ENCODE data around the gene PGBD5.

DNA sequence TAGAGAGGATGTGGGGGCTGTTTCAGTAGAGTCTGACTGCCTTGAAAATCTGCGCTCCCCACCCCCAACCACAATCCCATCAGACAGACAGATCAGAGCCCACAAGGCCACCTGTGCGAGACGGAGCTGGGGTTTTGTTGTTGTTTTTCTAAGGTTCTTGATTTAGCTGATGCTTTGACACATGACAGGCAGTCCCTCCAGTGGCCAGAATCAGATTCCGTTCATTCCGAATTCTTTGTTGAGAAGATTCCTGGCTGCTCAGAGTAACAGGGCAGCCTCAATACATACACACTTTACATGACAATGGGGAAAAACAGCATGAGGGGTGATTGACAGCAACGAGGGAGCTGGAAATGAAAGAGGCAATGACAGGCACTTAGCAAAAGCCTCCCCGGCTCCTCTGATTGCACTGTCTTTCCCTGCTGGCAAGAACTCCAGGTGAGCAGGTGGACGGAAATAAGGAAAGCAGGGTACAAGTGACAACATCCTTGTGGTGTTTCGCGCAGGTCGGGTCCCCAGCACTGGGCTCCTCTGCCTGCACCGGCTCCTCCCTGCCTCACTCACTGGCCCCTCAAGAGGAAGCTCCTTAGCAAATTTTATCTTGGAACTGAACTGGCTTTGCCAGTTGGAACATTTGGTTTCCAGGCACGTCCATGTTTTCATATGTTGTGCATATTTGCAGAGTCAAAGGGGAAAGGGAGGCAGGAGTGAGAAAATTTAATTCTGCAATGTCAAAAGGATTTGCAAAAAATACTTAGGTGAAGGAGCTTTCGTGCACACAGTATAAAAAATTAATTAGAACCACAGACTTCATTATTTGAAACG, 148.7 kb downstream of the PGBD5 start:
- TF ChIP-seq, protein P1, sequence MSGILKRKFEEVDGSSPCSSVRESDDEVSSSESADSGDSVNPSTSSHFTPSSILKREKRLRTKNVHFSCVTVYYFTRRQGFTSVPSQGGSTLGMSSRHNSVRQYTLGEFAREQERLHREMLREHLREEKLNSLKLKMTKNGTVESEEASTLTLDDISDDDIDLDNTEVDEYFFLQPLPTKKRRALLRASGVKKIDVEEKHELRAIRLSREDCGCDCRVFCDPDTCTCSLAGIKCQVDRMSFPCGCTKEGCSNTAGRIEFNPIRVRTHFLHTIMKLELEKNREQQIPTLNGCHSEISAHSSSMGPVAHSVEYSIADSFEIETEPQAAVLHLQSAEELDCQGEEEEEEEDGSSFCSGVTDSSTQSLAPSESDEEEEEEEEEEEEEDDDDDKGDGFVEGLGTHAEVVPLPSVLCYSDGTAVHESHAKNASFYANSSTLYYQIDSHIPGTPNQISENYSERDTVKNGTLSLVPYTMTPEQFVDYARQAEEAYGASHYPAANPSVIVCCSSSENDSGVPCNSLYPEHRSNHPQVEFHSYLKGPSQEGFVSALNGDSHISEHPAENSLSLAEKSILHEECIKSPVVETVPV (CRISPR knock-in tag; IDR thresholded peaks at IDR 0.05) = no peak
- TF ChIP-seq TCF4 (CRISPR knock-in tag; IDR thresholded peaks at IDR 0.05; ENCODE audit: borderline replicate concordance) (no peak), RARB (CRISPR knock-in tag; IDR thresholded peaks at IDR 0.05) (no peak), OSR1 (CRISPR knock-in tag; IDR thresholded peaks at IDR 0.05) (no peak), ZFP3 (CRISPR knock-in tag; IDR thresholded peaks at IDR 0.05) (no peak), ZNF8 (CRISPR knock-in tag; IDR thresholded peaks at IDR 0.05) (no peak), ZFP30 (CRISPR knock-in tag; IDR thresholded peaks at IDR 0.05) (no peak), ISL1 (CRISPR knock-in tag; IDR thresholded peaks at IDR 0.05) (no peak), ZNF70 (CRISPR knock-in tag; IDR thresholded peaks at IDR 0.05) (no peak)
- TF ChIP-seq, protein P2, sequence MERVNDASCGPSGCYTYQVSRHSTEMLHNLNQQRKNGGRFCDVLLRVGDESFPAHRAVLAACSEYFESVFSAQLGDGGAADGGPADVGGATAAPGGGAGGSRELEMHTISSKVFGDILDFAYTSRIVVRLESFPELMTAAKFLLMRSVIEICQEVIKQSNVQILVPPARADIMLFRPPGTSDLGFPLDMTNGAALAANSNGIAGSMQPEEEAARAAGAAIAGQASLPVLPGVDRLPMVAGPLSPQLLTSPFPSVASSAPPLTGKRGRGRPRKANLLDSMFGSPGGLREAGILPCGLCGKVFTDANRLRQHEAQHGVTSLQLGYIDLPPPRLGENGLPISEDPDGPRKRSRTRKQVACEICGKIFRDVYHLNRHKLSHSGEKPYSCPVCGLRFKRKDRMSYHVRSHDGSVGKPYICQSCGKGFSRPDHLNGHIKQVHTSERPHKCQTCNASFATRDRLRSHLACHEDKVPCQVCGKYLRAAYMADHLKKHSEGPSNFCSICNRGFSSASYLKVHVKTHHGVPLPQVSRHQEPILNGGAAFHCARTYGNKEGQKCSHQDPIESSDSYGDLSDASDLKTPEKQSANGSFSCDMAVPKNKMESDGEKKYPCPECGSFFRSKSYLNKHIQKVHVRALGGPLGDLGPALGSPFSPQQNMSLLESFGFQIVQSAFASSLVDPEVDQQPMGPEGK (CRISPR knock-in tag; IDR thresholded peaks at IDR 0.05; ENCODE audit: borderline replicate concordance) = no peak

All from SK-N-SH treated with all-trans-retinoic acid at 6 μM for 48 hours (cell line).